Activated gamma-delta T cell (primary cell): ENCODE data around the gene XKRX.

Source experiments
- DNase-seq: peaks from one replicate; lab custom pipeline; 2025; lab: John Stamatoyannopoulos, UW

XKRX gene

GRCh38 chrX:100895365-100896075, 33.2 kb downstream of the XKRX start:
- no peak for DNase-seq

DNA sequence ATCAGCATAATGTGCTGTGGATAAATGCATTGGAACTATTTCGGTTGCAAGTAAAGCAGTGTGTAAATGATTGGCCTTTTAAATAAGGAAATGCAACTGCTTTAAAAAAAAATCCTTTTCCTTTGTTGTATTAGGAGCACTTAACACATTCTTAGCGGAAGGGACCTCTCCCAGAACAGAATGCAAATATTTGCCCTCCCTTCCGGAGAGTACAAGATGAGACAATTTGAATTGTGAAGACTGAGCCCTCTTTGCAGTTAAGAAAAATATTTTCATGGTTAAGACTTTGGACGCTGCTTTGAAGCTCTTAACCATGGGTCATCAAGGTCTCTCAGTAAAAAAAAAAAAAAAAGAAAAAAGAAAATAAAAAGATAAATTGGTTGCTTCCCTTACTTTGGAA, 45.1 kb downstream of the XKRX start:
- no peak for DNase-seq

- no peak for DNase-seq
These were observed 48.3 kb downstream of the XKRX start for GRCh38 chrX:100880368-100880767.

DNA sequence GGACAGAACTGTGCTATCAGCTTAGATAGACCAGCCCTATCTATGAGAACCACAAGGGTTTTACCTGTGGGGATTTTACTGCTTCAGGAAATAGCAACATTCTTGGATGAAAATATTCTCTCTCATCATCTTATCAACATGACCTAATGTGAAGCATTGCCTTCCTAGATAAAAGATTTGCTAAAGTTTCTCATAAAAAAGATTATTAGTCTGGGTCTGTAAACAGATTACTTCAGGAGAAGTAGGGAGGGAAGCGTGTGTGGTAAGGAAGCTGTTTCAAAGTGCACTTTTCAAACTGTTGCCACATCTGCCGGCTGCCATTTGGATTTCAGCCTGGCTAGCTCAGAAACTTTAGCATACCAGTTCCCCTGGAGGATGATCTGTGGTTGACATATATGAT, 54.4 kb downstream of the XKRX start, which contains the start of gene NOX1:
TSS of gene NOX1 (minus strand) at position 35 of the 400 bp plus-strand sequence. CDS start 220 bp downstream, outside the sequence.
- DNase-seq = no peak

DNA sequence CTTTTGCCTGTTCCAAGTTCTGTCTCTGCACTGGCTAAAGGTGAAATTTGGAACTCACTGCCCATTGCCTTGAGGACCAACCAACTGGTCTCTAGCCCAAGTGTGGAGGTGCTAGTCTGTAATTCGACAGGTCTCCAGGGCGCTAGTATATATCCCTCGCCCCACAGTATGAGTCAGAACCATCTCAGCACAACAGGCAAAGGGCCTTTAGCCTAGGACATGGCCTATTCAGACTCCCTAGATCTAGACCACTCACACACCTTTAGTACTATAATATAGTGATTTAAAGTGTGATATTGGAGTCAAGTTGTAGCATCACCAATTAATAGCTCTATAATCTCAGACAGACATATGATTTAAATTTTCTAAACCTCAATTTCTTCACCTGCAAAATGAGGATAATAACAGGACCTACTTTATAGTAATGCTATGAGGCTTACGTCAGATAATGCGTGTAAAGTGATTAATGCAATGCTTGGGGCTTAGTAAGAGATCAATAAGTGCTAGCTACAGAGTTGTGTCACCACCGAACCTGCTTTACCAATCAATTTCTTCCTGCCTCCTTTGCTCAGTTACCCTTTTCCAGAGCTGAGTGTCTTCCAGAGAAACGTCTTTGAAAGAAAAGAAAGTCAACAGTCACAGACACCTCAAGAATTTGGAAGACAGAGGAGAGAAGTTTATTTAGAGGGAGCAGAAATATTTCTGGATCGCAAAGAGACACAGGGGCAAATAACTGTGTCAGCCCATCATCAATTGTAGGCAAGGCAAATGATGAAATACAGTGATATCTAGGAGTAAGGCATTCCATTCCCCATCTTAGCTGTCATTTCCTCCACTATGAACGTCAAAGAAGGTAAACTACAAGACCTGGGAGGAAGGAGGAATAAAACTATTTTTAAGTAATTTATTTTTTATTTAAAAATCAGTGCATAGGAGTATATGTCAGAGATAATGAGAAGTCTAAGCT, 56.8 kb downstream of the XKRX start:
- DNase-seq = no peak

DNA sequence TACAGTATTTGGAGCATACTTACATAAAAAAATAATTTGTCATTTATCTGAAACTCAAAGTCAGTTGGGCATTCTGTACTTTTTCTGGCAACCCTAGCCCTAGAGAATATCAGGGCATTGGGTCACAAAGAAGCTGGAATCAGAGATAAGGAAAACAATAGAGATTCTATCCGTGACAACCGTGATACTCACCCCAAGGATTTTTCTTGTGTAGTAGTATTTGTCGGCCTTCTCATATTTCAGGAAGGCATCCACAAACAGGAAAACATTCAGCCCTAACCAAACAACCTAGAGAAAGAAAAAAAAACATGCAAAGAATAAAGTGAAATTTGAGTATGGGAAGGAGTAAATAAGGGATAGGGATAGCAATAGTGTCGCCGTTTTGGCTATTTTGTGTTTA, 58.2 kb downstream of the XKRX start:
- no peak for DNase-seq

DNA sequence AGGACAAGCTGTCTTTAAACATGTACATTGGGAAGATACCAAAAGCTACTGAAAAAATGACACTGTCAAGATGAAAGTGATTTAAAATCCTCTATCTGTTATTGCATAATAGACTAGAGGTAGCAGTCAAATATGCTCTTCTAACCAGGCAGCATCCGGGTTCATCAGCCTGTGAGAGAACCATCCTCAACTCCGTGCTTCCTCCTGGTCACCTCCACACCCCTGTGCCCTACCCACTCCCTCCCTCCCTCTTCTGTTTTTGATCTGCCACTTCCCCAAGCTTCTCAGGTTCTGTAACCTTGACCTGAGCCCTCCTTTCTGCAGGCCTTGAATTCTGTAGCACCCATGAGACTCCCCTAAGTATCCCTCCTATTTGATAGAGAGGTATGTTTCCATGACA, 60.4 kb downstream of the XKRX start:
- no peak for DNase-seq

GRCh38 chrX:100864657-100865391, 63.9 kb downstream of the XKRX start:
- no peak for DNase-seq
